PC-3 (cell line): ENCODE measurements around the gene NKAP. TPM values are rescaled to one million over a fixed set of nuclear protein-coding genes. Genes with fewer than 3 reads are reported as not detected.
"Not testable (repeated sequence)": the region's sequence is repeated elsewhere in the genome, so short reads cannot be mapped to it uniquely, and the experiment has no call there.

ENCODE experiments used
- ATAC-seq: fragments of 200-7000 bp; cut with Tn5 transposase; 2 replicates; pipeline ENCODE4 v1.9.1; 2020; ENCODE audit warnings: mild to moderate bottlenecking, moderate library complexity
- BruUV-seq: library from RNA; stranded (reverse); fragments of 400-500 nt; replicated peaks from 2 replicates; lab custom pipeline; 2021; lab: Mats Ljungman, UMichigan
- CTCF ChIA-PET: fragments of 300-600 bp; sonication (Branson Sonifier 250); formaldehyde crosslinking; loops from one replicate; lab custom pipeline; 2022; ENCODE audit warnings: antibody characterized with exemption; lab: Charles Lee
- POLR2A ChIA-PET: fragments of 300-600 bp; sonication (Branson Sonifier 250); formaldehyde crosslinking; loops from one replicate; lab custom pipeline; 2022; ENCODE audit warnings: antibody characterized with exemption; ENCODE audit not compliant: unreplicated experiment; lab: Charles Lee
- DNase-seq: peaks from one replicate; pipeline ENCODE4 v3.0.0-alpha.2; 2015
- H2AFZ ChIP-seq: fragments of 300-600 bp; sonication (generic); 2 replicates; pipeline ENCODE4 v1.6.0; 2016; ENCODE audit warnings: antibody characterized with exemption, low read length
- H3F3A ChIP-seq: fragments of 300-600 bp; sonication (generic); one replicate; pipeline ENCODE4 v1.6.0; 2017; ENCODE audit warnings: antibody characterized with exemption, low read length, control low read depth, mild to moderate bottlenecking; ENCODE audit not compliant: unreplicated experiment
- H3K27ac ChIP-seq: fragments of 300-600 bp; sonication (generic); 2 replicates; pipeline ENCODE4 v1.5.1; 2016; ENCODE audit warnings: mild to moderate bottlenecking, low read length
- H3K27me3 ChIP-seq: fragments of 300-600 bp; sonication (generic); 2 replicates; pipeline ENCODE4 v1.6.1; 2016; ENCODE audit warnings: low read length, mixed read lengths
- H3K36me3 ChIP-seq: fragments of 300-600 bp; sonication (generic); 2 replicates; pipeline ENCODE4 v1.6.1; 2016; ENCODE audit warnings: low read depth, mixed run types, low read length, mixed read lengths
- H3K4me1 ChIP-seq: fragments of 300-600 bp; sonication (generic); 2 replicates; pipeline ENCODE4 v1.5.1; 2016; ENCODE audit warnings: low read length; ENCODE audit not compliant: insufficient read depth
- H3K4me2 ChIP-seq: fragments of 300-600 bp; sonication (generic); 2 replicates; pipeline ENCODE4 v1.6.0; 2016; ENCODE audit warnings: low read length
- H3K4me3 ChIP-seq: fragments of 300-600 bp; sonication (generic); 2 replicates; pipeline ENCODE4 v1.5.1; 2016; ENCODE audit warnings: mild to moderate bottlenecking, low read length, mixed read lengths
- H3K79me2 ChIP-seq: fragments of 300-600 bp; sonication (generic); 2 replicates; pipeline ENCODE4 v1.6.1; 2017; ENCODE audit warnings: low read length, mixed read lengths
- H3K9ac ChIP-seq: fragments of 300-600 bp; sonication (generic); 2 replicates; pipeline ENCODE4 v1.6.0; 2016; ENCODE audit warnings: mild to moderate bottlenecking, low read length
- H3K9me2 ChIP-seq: fragments of 300-600 bp; sonication (generic); replicated peaks from 2 replicates; pipeline ENCODE4 v1.6.1; 2016; ENCODE audit warnings: mixed run types, low read length, mixed read lengths
- H3K9me3 ChIP-seq: fragments of 300-600 bp; sonication (generic); 2 replicates; pipeline ENCODE4 v1.6.1; 2016; ENCODE audit warnings: low read length, mixed read lengths
- H4K20me1 ChIP-seq: fragments of 300-600 bp; sonication (generic); 2 replicates; pipeline ENCODE4 v1.6.1; 2016; ENCODE audit warnings: low read length, mixed read lengths
- EZH2 ChIP-seq: fragments of 300-600 bp; sonication (generic); IDR thresholded peaks from one replicate; pipeline ENCODE4 v1.6.1; 2017; ENCODE audit warnings: antibody characterized with exemption, mild to moderate bottlenecking, low read length; ENCODE audit not compliant: unreplicated experiment
- EZH2phosphoT487 ChIP-seq: fragments of 300-600 bp; sonication (generic); IDR thresholded peaks from 2 replicates; pipeline ENCODE4 v1.6.1; 2018; ENCODE audit warnings: mild to moderate bottlenecking, antibody characterized with exemption, low read length, borderline replicate concordance
- intact Hi-C: fragments of 100-400 bp; cut with micrococcal nuclease; formaldehyde crosslinking; loops from 2 replicates; pipeline ENCODE4 v1.9.0; 2023
- total RNA-seq: library from RNA; depleted of rRNA; stranded (reverse); fragments of >200 nt; gene quantifications from 2 replicates; pipeline ENCODE4 v1.2.3, GENCODE V29; 2014
- TF ChIP-seq, protein P1 (sequence below): fragments of 300-600 bp; sonication (generic); conservative IDR thresholded peaks from 2 replicates; pipeline ENCODE4 v1.5.1; 2017; ENCODE audit warnings: antibody characterized with exemption, low read depth, mild to moderate bottlenecking, low read length

Gene NKAP
- total RNA-seq, 1 experiment from 2014 or later = 5.2 TPM

DNA sequence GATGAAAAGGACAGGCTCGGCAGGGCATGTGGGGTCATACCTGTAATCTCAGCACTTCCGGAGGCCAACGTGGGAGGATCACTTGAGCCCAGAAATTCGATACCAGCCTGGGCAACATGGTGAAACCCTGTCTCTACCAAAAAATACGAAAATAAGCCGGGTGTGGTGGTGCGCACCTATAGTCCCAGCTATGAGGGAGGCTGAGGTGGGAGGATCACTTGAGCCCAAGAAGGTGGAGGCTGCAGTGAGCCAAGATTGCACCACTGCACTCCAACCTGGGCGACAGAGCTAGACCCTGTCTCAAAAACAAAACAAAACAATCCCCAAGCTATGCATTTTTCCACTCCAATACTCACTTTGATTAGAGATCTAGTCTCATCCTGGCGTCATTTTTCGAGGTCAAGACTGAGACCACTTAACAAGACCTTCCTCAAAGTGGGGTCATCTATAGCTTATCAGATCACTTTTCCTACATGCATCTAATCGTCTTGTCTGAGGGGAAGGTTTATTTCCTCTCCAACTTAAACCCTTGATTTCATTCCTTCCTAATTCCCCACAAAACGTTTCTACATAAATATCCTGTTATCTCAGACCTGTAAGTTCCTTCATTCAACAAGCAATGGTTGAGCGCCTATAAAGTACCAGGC lies 1.3 kb downstream of the NKAP start:
- Histone ChIP-seq H3K79me2 (peaks cover 12% of the 10 kb centered on the region), H3K9me3 (no peaks in the 10 kb centered on the region), H3K4me1 (peaks cover 7% of the 10 kb centered on the region; the same call in 1 of the 2 replicates), H2AFZ (peak overlapping the region; percentile 90), H3F3A (no peaks in the 10 kb centered on the region), H3K36me3 (no peaks in the 10 kb centered on the region), H3K4me2 (peak overlapping the region; percentile 98), H3K4me3 (peak overlapping the region; percentile 77), H3K9me2 (no peaks in the 10 kb centered on the region), H3K27me3 (no peaks in the 10 kb centered on the region), H3K27ac (no peak overlapping the region), H3K9ac (peak overlapping the region; percentile 80), H4K20me1 (no peaks in the 10 kb centered on the region)
- ATAC-seq = no peak
- ChIA-PET CTCF (interaction anchor here (0.5 kb wide), 1 partner anchor 78 kb away, joined by 11 read pairs; no protein-coding TSS in a partner anchor), POLR2A (interaction anchor here (0.6 kb wide), 1 partner anchor 662 kb away, joined by 3 read pairs; the partner anchor contains the start of gene MCTS1)
- intact Hi-C loops = no loop called here
- BruUV-seq = no TSS peak
- TF ChIP-seq, protein P1, sequence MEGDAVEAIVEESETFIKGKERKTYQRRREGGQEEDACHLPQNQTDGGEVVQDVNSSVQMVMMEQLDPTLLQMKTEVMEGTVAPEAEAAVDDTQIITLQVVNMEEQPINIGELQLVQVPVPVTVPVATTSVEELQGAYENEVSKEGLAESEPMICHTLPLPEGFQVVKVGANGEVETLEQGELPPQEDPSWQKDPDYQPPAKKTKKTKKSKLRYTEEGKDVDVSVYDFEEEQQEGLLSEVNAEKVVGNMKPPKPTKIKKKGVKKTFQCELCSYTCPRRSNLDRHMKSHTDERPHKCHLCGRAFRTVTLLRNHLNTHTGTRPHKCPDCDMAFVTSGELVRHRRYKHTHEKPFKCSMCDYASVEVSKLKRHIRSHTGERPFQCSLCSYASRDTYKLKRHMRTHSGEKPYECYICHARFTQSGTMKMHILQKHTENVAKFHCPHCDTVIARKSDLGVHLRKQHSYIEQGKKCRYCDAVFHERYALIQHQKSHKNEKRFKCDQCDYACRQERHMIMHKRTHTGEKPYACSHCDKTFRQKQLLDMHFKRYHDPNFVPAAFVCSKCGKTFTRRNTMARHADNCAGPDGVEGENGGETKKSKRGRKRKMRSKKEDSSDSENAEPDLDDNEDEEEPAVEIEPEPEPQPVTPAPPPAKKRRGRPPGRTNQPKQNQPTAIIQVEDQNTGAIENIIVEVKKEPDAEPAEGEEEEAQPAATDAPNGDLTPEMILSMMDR = no peak
- TF ChIP-seq EZH2phosphoT487 = no peak
- no peak for TF ChIP-seq EZH2
- DNase-seq = no peak

DNA sequence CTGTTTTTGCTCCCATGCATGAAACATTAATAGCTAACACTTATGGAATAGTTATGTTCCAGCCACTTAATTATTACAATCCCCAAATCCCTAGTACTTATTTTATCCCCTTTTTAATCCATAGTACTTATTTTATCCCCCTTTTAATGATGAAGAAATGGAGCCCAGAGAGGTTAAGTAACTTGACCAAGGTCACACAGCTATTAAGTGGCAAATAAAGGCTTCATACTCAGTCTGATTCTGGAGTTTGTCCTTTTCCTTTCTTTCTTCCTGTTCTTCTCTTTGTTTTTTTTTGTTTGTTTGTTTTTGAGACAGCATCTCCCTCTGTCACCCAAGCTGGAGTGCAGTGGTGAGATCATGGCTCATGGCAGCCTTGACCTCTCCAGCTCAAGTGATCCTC lies 2.2 kb downstream of the NKAP start:
- no peak overlapping the region for H3K9ac ChIP-seq
- TF ChIP-seq, protein P1 = no peak
- TF ChIP-seq EZH2phosphoT487 (no peak), EZH2 (no peak)
- H3K4me1 ChIP-seq = peaks cover 7% of the 10 kb centered on the region; the same call in 1 of the 2 replicates
- no peak overlapping the region for H3K27ac ChIP-seq
- no peak overlapping the region for H2AFZ ChIP-seq
- no peak for DNase-seq
- ChIA-PET POLR2A (no interaction called here), CTCF (no interaction called here)
- H3K9me2 ChIP-seq = no peaks in the 10 kb centered on the region
- no peaks in the 10 kb centered on the region for H3F3A ChIP-seq
- no peak for ATAC-seq
- H3K9me3 ChIP-seq = no peaks in the 10 kb centered on the region
- no TSS peak for BruUV-seq
- H3K79me2 ChIP-seq = peaks cover 12% of the 10 kb centered on the region
- H4K20me1 ChIP-seq = no peaks in the 10 kb centered on the region
- H3K27me3 ChIP-seq = no peaks in the 10 kb centered on the region
- H3K4me3 ChIP-seq = peak overlapping the region; percentile 77; the same call in 1 of the 2 replicates
- intact Hi-C loops = no loop called here
- H3K4me2 ChIP-seq = peak overlapping the region; percentile 98
- no peaks in the 10 kb centered on the region for H3K36me3 ChIP-seq

DNA sequence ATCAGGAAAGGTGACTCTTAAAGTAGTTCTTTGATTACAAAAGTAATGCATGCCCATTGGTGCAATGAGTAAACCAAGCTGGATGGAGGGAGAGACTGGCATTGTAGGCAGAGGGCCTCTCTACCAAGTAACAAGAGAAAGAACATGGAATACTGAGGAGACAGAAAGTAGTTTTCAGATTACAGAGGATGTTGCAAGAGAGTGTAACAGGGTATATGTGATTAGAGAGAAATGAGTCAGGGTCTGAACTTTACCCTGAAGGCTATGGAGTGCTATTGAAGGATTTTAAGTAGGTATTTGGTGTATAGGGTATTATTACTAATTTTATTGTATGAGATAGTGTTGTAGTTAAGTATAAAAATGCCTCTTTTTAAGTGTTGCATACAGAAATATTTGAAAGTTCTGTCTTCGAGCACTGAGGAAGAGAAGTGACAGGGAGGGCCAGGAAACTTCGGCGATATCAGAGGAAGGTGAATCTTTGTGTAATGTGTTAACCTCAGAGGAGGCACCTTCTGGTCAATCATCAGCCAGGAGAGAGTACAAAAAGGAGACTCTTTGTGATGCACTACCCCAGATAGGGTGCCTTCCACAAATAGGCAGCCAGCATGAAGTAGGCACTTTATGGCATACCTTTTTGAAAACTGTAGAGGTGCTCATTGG lies 8.2 kb downstream of the NKAP start:
- CTCF ChIA-PET = no interaction called here
- no peak overlapping the region for H2AFZ ChIP-seq

DNA sequence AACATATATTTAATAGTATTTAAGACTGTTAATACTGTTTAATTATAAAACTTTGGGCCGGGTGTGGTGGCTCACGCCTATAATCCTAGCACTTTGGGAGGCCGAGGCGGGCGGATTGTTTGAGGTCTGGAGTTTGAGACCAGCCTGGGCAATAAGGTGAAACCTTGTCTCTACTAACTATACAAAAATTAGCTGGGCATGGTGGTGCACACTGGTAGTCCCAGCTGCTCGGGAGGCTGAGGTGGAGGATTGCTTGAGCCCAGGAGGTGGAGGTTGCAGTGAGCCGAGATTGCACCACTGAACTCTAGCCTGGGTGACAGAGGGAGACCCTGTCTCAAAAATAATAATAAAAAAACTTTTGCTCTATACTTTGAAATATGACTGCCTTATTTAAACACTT lies 21.2 kb downstream of the NKAP start:
- H3K4me2 ChIP-seq, CTCF ChIA-PET, H3K4me1 ChIP-seq, intact Hi-C loops, H2AFZ ChIP-seq, H3K27me3 ChIP-seq, H3K27ac ChIP-seq, H3K4me3 ChIP-seq, H3K9me2 ChIP-seq, H4K20me1 ChIP-seq, BruUV-seq, H3F3A ChIP-seq, ATAC-seq, H3K36me3 ChIP-seq, DNase-seq, POLR2A ChIA-PET, H3K9me3 ChIP-seq, H3K79me2 ChIP-seq, H3K9ac ChIP-seq: not testable (repeated sequence)

More for the DNA sequence above, 8.2 kb downstream of the NKAP start:
- intact Hi-C loops = no loop called here
- Histone ChIP-seq H3K4me2 (no peak overlapping the region), H3K9me2 (no peaks in the 10 kb centered on the region), H3K36me3 (no peaks in the 10 kb centered on the region; the same call in 1 of the 2 replicates), H3K9ac (no peak overlapping the region), H3K27me3 (no peaks in the 10 kb centered on the region), H3K9me3 (no peaks in the 10 kb centered on the region), H3K27ac (no peak overlapping the region), H3K4me3 (no peak overlapping the region), H4K20me1 (no peaks in the 10 kb centered on the region), H3K4me1 (no peaks in the 10 kb centered on the region), H3K79me2 (no peaks in the 10 kb centered on the region), H3F3A (no peaks in the 10 kb centered on the region)
- TF ChIP-seq, protein P1 = no peak
- no peak for TF ChIP-seq EZH2phosphoT487
- TF ChIP-seq EZH2 = no peak
- no TSS peak for BruUV-seq
- no peak for ATAC-seq
- no peak for DNase-seq
- POLR2A ChIA-PET = no interaction called here
